ENCODE results near the gene TRABD2B.

The TRABD2B gene

GRCh38 chr1:47859092-47859743, 138.0 kb downstream of the TRABD2B start:
- no peaks in the 10 kb centered on the region for H3K9me3 ChIP-seq (ENCODE audit: control insufficient read depth, low read length)

GRCh38 chr1:47856996-47857395, 140.2 kb downstream of the TRABD2B start:
- 95 to 98% methylated on average over 4 of the region's 4 CpGs for WGBS, 2 experiments (ENCODE audit: insufficient coverage in 2 of 2)
- Histone ChIP-seq H3K27ac (ENCODE audit: low read depth, low read length, severe bottlenecking) (no peak overlapping the region), H3K9me3 (ENCODE audit: control insufficient read depth, low read length) (no peaks in the 10 kb centered on the region), H3K4me3 (ENCODE audit: extremely low read depth, insufficient read depth, low read length, poor library complexity, severe bottlenecking) (no peak overlapping the region), H3K36me3 (ENCODE audit: control insufficient read depth, insufficient read depth, low read length) (no peaks in the 10 kb centered on the region), H3K4me1 (ENCODE audit: control insufficient read depth, insufficient read depth, low read length, poor library complexity, severe bottlenecking) (peaks cover 3% of the 10 kb centered on the region)

More at GRCh38 chr1:47859092-47859743, 138.0 kb downstream of the TRABD2B start:
- no peak overlapping the region for H3K27ac ChIP-seq (ENCODE audit: low read depth, low read length, severe bottlenecking)
- peaks cover 3% of the 10 kb centered on the region for H3K4me1 ChIP-seq (ENCODE audit: control insufficient read depth, insufficient read depth, low read length, poor library complexity, severe bottlenecking)
- H3K36me3 ChIP-seq (ENCODE audit: control insufficient read depth, insufficient read depth, low read length) = no peaks in the 10 kb centered on the region
- 100% methylated on average over 3 of the region's 3 CpGs; no CpG with 5 or more reads in 1 of the 2 experiments for WGBS, 2 experiments (ENCODE audit: insufficient coverage in 2 of 2)
- no peak overlapping the region for H3K4me3 ChIP-seq (ENCODE audit: extremely low read depth, insufficient read depth, low read length, poor library complexity, severe bottlenecking)

DNA sequence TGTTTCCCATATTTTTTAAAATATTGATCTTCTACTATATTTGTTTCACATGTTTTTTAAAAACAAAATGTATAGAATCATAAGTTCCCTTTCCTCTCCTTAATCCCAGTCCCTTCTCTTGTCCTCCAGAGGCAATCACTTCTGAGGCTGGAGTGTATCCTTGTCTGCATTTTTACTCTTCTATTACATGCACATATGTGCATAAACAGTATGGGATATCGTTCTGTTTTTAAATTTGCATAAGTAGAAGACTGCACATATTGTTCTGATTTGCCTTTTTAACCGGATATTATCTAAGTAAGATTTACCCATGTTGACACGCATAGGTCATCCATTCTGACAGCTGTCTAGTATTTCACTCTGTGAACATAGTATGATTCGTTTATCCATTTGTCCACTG, 142.0 kb downstream of the TRABD2B start:
- peaks cover 3% of the 10 kb centered on the region for H3K4me1 ChIP-seq (ENCODE audit: control insufficient read depth, insufficient read depth, low read length, poor library complexity, severe bottlenecking)
- H3K9me3 ChIP-seq (ENCODE audit: control insufficient read depth, low read length) = no peaks in the 10 kb centered on the region
- H3K27ac ChIP-seq (ENCODE audit: low read depth, low read length, severe bottlenecking) = no peak overlapping the region
- H3K36me3 ChIP-seq (ENCODE audit: control insufficient read depth, insufficient read depth, low read length) = no peaks in the 10 kb centered on the region
- 90 to 95% methylated on average over 2 to 3 of the region's 4 CpGs for WGBS, 2 experiments (ENCODE audit: insufficient coverage in 2 of 2)
- H3K4me3 ChIP-seq (ENCODE audit: extremely low read depth, insufficient read depth, low read length, poor library complexity, severe bottlenecking) = no peak overlapping the region

DNA sequence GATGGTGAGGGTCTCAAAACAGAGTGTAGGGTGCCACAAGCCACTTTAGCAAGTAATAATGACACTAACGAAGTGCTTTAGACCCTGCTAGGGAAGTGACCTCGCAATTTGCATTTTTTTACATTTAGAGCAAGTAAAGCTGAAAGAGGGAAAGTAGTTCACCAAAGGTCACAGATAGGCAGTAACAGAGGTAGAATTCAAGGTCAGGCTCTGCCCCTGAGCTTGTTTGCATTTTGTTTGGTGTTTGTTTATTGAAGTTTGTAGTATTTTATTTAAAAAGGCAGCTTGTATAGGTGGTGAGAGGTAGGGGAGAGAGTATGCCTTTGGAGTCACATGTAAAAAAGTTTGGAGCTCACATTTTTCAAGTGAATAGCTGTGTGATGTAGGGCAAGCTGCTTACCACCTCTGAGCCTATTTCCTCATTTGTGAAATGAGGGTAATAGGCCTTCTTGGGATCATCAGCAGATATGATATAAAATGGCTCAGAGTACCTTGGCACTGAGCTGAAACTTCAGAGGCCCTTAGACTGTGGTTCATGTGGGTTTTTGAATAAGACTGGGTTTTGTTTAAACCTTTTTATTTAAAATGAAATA, 142.5 kb downstream of the TRABD2B start:
- Histone ChIP-seq H3K27ac (ENCODE audit: low read depth, low read length, severe bottlenecking) (no peak overlapping the region), H3K4me1 (ENCODE audit: control insufficient read depth, insufficient read depth, low read length, poor library complexity, severe bottlenecking) (peaks cover 3% of the 10 kb centered on the region), H3K9me3 (ENCODE audit: control insufficient read depth, low read length) (no peaks in the 10 kb centered on the region), H3K36me3 (ENCODE audit: control insufficient read depth, insufficient read depth, low read length) (no peaks in the 10 kb centered on the region), H3K4me3 (ENCODE audit: extremely low read depth, insufficient read depth, low read length, poor library complexity, severe bottlenecking) (no peak overlapping the region)
- 54 to 66% methylated on average over 2 of the region's 2 CpGs for WGBS, 2 experiments (ENCODE audit: insufficient coverage in 2 of 2)

- H3K9me3 ChIP-seq (ENCODE audit: control insufficient read depth, low read length) = no peaks in the 10 kb centered on the region
- H3K4me1 ChIP-seq (ENCODE audit: control insufficient read depth, insufficient read depth, low read length, poor library complexity, severe bottlenecking) = no peaks in the 10 kb centered on the region
- whole genome bisulfite sequencing, 2 experiments (ENCODE audit: insufficient coverage in 2 of 2) = 86 to 93% methylated on average over 2 of the region's 2 CpGs
- H3K4me3 ChIP-seq (ENCODE audit: extremely low read depth, insufficient read depth, low read length, poor library complexity, severe bottlenecking) = no peak overlapping the region
- H3K36me3 ChIP-seq (ENCODE audit: control insufficient read depth, insufficient read depth, low read length) = no peaks in the 10 kb centered on the region
- H3K27ac ChIP-seq (ENCODE audit: low read depth, low read length, severe bottlenecking) = no peak overlapping the region
Measured at GRCh38 chr1:47853852-47854251, 143.3 kb downstream of the TRABD2B start.

GRCh38 chr1:47853059-47853458, 144.1 kb downstream of the TRABD2B start:
- no peak overlapping the region for H3K27ac ChIP-seq (ENCODE audit: low read depth, low read length, severe bottlenecking)
- no peaks in the 10 kb centered on the region for H3K9me3 ChIP-seq (ENCODE audit: control insufficient read depth, low read length)
- H3K36me3 ChIP-seq (ENCODE audit: control insufficient read depth, insufficient read depth, low read length) = no peaks in the 10 kb centered on the region
- H3K4me1 ChIP-seq (ENCODE audit: control insufficient read depth, insufficient read depth, low read length, poor library complexity, severe bottlenecking) = no peaks in the 10 kb centered on the region
- 94 to 96% methylated on average over 4 to 6 of the region's 7 CpGs for WGBS, 2 experiments (ENCODE audit: insufficient coverage in 2 of 2)
- no peak overlapping the region for H3K4me3 ChIP-seq (ENCODE audit: extremely low read depth, insufficient read depth, low read length, poor library complexity, severe bottlenecking)

GRCh38 chr1:47852006-47852718, 145.0 kb downstream of the TRABD2B start:
- Histone ChIP-seq H3K4me3 (ENCODE audit: extremely low read depth, insufficient read depth, low read length, poor library complexity, severe bottlenecking) (no peak overlapping the region), H3K27ac (ENCODE audit: low read depth, low read length, severe bottlenecking) (no peak overlapping the region), H3K9me3 (ENCODE audit: control insufficient read depth, low read length) (no peaks in the 10 kb centered on the region), H3K4me1 (ENCODE audit: control insufficient read depth, insufficient read depth, low read length, poor library complexity, severe bottlenecking) (no peaks in the 10 kb centered on the region), H3K36me3 (ENCODE audit: control insufficient read depth, insufficient read depth, low read length) (no peaks in the 10 kb centered on the region)
- 91 to 93% methylated on average over 14 to 15 of the region's 17 CpGs for WGBS, 2 experiments (ENCODE audit: insufficient coverage in 2 of 2)

- H3K9me3 ChIP-seq (ENCODE audit: control insufficient read depth, low read length) = no peaks in the 10 kb centered on the region
- H3K4me3 ChIP-seq (ENCODE audit: extremely low read depth, insufficient read depth, low read length, poor library complexity, severe bottlenecking) = no peak overlapping the region
- WGBS, 2 experiments (ENCODE audit: insufficient coverage in 2 of 2) = 94 to 100% methylated on average over 1 to 2 of the region's 4 CpGs
Measured at GRCh38 chr1:47850451-47850850, 146.7 kb downstream of the TRABD2B start.

GRCh38 chr1:47849591-47850261, 147.5 kb downstream of the TRABD2B start:
- 79 to 84% methylated on average over 2 to 4 of the region's 5 CpGs for WGBS, 2 experiments (ENCODE audit: insufficient coverage in 2 of 2)
- Histone ChIP-seq H3K36me3 (ENCODE audit: control insufficient read depth, insufficient read depth, low read length) (no peaks in the 10 kb centered on the region), H3K4me1 (ENCODE audit: control insufficient read depth, insufficient read depth, low read length, poor library complexity, severe bottlenecking) (no peaks in the 10 kb centered on the region), H3K9me3 (ENCODE audit: control insufficient read depth, low read length) (no peaks in the 10 kb centered on the region), H3K27ac (ENCODE audit: low read depth, low read length, severe bottlenecking) (no peak overlapping the region), H3K4me3 (ENCODE audit: extremely low read depth, insufficient read depth, low read length, poor library complexity, severe bottlenecking) (no peak overlapping the region)

More at GRCh38 chr1:47850451-47850850, 146.7 kb downstream of the TRABD2B start:
- no peak overlapping the region for H3K27ac ChIP-seq (ENCODE audit: low read depth, low read length, severe bottlenecking)
- H3K4me1 ChIP-seq (ENCODE audit: control insufficient read depth, insufficient read depth, low read length, poor library complexity, severe bottlenecking) = no peaks in the 10 kb centered on the region
- H3K36me3 ChIP-seq (ENCODE audit: control insufficient read depth, insufficient read depth, low read length) = no peaks in the 10 kb centered on the region

GRCh38 chr1:47849005-47849521, 148.1 kb downstream of the TRABD2B start:
- 92 to 96% methylated on average over 4 of the region's 4 CpGs for WGBS, 2 experiments (ENCODE audit: insufficient coverage in 2 of 2)
- Histone ChIP-seq H3K9me3 (ENCODE audit: control insufficient read depth, low read length) (no peaks in the 10 kb centered on the region), H3K27ac (ENCODE audit: low read depth, low read length, severe bottlenecking) (no peak overlapping the region)

More at GRCh38 chr1:47849005-47849521, 148.1 kb downstream of the TRABD2B start:
- no peaks in the 10 kb centered on the region for H3K36me3 ChIP-seq (ENCODE audit: control insufficient read depth, insufficient read depth, low read length)
- no peaks in the 10 kb centered on the region for H3K4me1 ChIP-seq (ENCODE audit: control insufficient read depth, insufficient read depth, low read length, poor library complexity, severe bottlenecking)
- no peak overlapping the region for H3K4me3 ChIP-seq (ENCODE audit: extremely low read depth, insufficient read depth, low read length, poor library complexity, severe bottlenecking)
